Tibial nerve (tissue), 4 donors: ENCODE measurements around the gene CNGB1.

ENCODE experiments used
- CTCF ChIP-seq, 5 experiments: fragments of 200-600 bp in 3 of 5; fragments of 450-650 bp in 2 of 5; sonication (generic) in 3 of 5; IDR thresholded peaks; one replicate each; pipeline ENCODE4 v1.5.1; 2016 to 2019; ENCODE audit warnings: antibody characterized with exemption in 5 of 5, mild to moderate bottlenecking in 3 of 5, moderate library complexity in 2 of 5
- EP300 ChIP-seq, 2 donors: sonication (generic); formaldehyde crosslinking; IDR thresholded peaks; one replicate each; pipeline ENCODE4 v1.6.1; 2017; ENCODE audit warnings: antibody characterized with exemption in 2 of 2, mild to moderate bottlenecking in 1 of 2
- POLR2A ChIP-seq, 2 donors: fragments of 450-650 bp; IDR thresholded peaks; one replicate each; pipeline ENCODE4 v1.6.1; 2017; ENCODE audit warnings: antibody characterized with exemption in 2 of 2, mild to moderate bottlenecking in 2 of 2, moderate library complexity in 2 of 2

- TF ChIP-seq CTCF (IDR thresholded peaks at IDR 0.05) = no peak
- no peak for TF ChIP-seq POLR2A (IDR thresholded peaks at IDR 0.05)
- no peak for TF ChIP-seq EP300 (IDR thresholded peaks at IDR 0.05)
Measured at GRCh38 chr16:58010886-58011285, 40.0 kb upstream of the CNGB1 start.
